OCI-LY7 (cell line): ENCODE results near the gene NR3C1.

ENCODE experiments used
- EZH2phosphoT487 ChIP-seq: fragments of 200-600 bp; sonication (generic); IDR thresholded peaks from 2 replicates; pipeline ENCODE4 v1.6.1; 2018; ENCODE audit warnings: low read depth, borderline replicate concordance, mild to moderate bottlenecking, mixed run types, antibody characterized with exemption, low read length, moderate library complexity, mixed read lengths
- TF ChIP-seq, protein P1 (sequence below): fragments of 200-600 bp; sonication (generic); conservative IDR thresholded peaks from 2 replicates; pipeline ENCODE4 v1.5.1; 2014; ENCODE audit warnings: mild to moderate bottlenecking, antibody characterized with exemption, low read length, moderate library complexity, mixed read lengths

- TF ChIP-seq, protein P1, sequence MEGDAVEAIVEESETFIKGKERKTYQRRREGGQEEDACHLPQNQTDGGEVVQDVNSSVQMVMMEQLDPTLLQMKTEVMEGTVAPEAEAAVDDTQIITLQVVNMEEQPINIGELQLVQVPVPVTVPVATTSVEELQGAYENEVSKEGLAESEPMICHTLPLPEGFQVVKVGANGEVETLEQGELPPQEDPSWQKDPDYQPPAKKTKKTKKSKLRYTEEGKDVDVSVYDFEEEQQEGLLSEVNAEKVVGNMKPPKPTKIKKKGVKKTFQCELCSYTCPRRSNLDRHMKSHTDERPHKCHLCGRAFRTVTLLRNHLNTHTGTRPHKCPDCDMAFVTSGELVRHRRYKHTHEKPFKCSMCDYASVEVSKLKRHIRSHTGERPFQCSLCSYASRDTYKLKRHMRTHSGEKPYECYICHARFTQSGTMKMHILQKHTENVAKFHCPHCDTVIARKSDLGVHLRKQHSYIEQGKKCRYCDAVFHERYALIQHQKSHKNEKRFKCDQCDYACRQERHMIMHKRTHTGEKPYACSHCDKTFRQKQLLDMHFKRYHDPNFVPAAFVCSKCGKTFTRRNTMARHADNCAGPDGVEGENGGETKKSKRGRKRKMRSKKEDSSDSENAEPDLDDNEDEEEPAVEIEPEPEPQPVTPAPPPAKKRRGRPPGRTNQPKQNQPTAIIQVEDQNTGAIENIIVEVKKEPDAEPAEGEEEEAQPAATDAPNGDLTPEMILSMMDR, result no peak
- TF ChIP-seq EZH2phosphoT487, result no peak
These were observed 37.1 kb upstream of the NR3C1 start for GRCh38 chr5:143440448-143441115.
